A673 (cell line): ENCODE data around the gene OSGEPL1.

Source experiments
- CTCF ChIP-seq: fragments of 300-800, 200-600 bp; sonication (generic); conservative IDR thresholded peaks from 2 replicates; pipeline ENCODE4 v1.5.1; 2017; ENCODE audit warnings: low read depth, mild to moderate bottlenecking, antibody characterized with exemption, low read length, moderate library complexity, mixed read lengths
- EZH2 ChIP-seq: fragments of 200-600 bp; sonication (generic); IDR thresholded peaks from 2 replicates; pipeline ENCODE4 v1.6.1; 2017; ENCODE audit warnings: borderline replicate concordance, low read depth, mild to moderate bottlenecking, mixed read lengths, antibody characterized with exemption, low read length; ENCODE audit not compliant: poor library complexity, severe bottlenecking

- TF ChIP-seq CTCF (no peak), EZH2 (no peak)
Observed at GRCh38 chr2:189770590-189771322, 8.2 kb upstream of the OSGEPL1 start.
